Upper lobe of left lung (tissue), 4 donors: Measurements from ENCODE around the gene MTPN.

Experiments
- EP300 ChIP-seq, 4 donors: sonication (generic); formaldehyde crosslinking; IDR thresholded peaks; one replicate each; pipeline ENCODE4 v1.5.1; 2017; ENCODE audit warnings: antibody characterized with exemption in 4 of 4, control low read depth in 2 of 4
- POLR2A ChIP-seq, 4 donors: fragments of 450-650 bp; IDR thresholded peaks; one replicate each; pipeline ENCODE4 v1.5.1; 2016 to 2017; ENCODE audit warnings: antibody characterized with exemption in 4 of 4, mild to moderate bottlenecking in 2 of 4
- POLR2AphosphoS5 ChIP-seq, 2 donors: sonication (generic); formaldehyde crosslinking; IDR thresholded peaks; one replicate each; pipeline ENCODE4 v1.5.1; 2017; ENCODE audit warnings: antibody characterized with exemption in 2 of 2
- TF ChIP-seq, protein P1 (sequence below), 6 experiments: fragments of 450-650 bp in 4 of 6; fragments of 200-600 bp in 2 of 6; sonication (generic) in 2 of 6; IDR thresholded peaks; one replicate each; pipeline ENCODE4 v1.5.1; 2016 to 2019; ENCODE audit warnings: antibody characterized with exemption in 6 of 6

DNA sequence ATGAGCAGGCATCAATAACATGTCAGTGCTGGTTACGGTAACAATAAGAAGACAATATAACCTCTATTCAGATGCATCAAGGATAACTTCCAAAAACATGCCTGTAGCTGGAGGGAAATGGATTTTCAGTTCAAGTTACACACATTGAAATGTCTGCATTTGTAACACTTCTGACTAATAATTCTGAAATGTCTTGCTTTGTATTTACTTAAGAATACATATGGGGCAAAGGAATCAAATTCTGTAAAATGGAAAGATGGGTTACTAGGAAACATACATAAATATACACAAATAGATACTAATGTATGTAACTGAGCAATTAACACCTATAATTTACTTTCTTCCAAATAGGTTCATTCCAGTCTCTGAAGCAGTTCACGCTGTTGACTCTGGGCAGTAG lies 18.6 kb upstream of the MTPN start:
- TF ChIP-seq, protein P1, sequence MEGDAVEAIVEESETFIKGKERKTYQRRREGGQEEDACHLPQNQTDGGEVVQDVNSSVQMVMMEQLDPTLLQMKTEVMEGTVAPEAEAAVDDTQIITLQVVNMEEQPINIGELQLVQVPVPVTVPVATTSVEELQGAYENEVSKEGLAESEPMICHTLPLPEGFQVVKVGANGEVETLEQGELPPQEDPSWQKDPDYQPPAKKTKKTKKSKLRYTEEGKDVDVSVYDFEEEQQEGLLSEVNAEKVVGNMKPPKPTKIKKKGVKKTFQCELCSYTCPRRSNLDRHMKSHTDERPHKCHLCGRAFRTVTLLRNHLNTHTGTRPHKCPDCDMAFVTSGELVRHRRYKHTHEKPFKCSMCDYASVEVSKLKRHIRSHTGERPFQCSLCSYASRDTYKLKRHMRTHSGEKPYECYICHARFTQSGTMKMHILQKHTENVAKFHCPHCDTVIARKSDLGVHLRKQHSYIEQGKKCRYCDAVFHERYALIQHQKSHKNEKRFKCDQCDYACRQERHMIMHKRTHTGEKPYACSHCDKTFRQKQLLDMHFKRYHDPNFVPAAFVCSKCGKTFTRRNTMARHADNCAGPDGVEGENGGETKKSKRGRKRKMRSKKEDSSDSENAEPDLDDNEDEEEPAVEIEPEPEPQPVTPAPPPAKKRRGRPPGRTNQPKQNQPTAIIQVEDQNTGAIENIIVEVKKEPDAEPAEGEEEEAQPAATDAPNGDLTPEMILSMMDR (IDR thresholded peaks at IDR 0.05), result no peak
- no peak for TF ChIP-seq POLR2AphosphoS5 (IDR thresholded peaks at IDR 0.05)
- no peak for TF ChIP-seq POLR2A (IDR thresholded peaks at IDR 0.05)
- TF ChIP-seq EP300 (IDR thresholded peaks at IDR 0.05), result no peak
